Measurements from ENCODE around the gene PSMA1. TPM values are rescaled to one million over a fixed set of nuclear protein-coding genes. Genes with fewer than 3 reads are reported as not detected.
A peak's percentile ranks its signal among the peaks of the same experiment; 100 is the strongest.
"Not testable (repeated sequence)": the region's sequence is repeated elsewhere in the genome, so short reads cannot be mapped to it uniquely, and the experiment has no call there.

Gene PSMA1
- total RNA-seq, 2 donors from 2014 or later: 234 to 281 TPM

- DNase-seq (ENCODE audit: low spot score in 2 of 2) (no peak), ATAC-seq (no peak)
- H3K36me3 Mint-ChIP-seq: peaks cover 0 to 12% of the 10 kb centered on the region in 2 donors
- H3K9me3 Mint-ChIP-seq: no peaks in the 10 kb centered on the region
- H3K27ac Mint-ChIP-seq: no peak overlapping the region
These were observed 19.8 kb upstream of the PSMA1 start for GRCh38 chr11:14539982-14540421.

- ATAC-seq (no peak), DNase-seq (ENCODE audit: low spot score in 2 of 2) (no peak)
- Mint-ChIP-seq H3K36me3 (peaks cover 0 to 7% of the 10 kb centered on the region in 2 donors), H3K27ac (no peak overlapping the region), H3K9me3 (no peaks in the 10 kb centered on the region)
These were observed 18.9 kb upstream of the PSMA1 start for GRCh38 chr11:14538926-14539554.

- DNase-seq (ENCODE audit: low spot score in 2 of 2) (no peak), ATAC-seq (no peak)
- H3K9me3 Mint-ChIP-seq: no peaks in the 10 kb centered on the region
- peaks cover 0 to 7% of the 10 kb centered on the region in 2 donors for H3K36me3 Mint-ChIP-seq
- peak overlapping the region in 1 of 2 donors; percentile 26 for H3K27ac Mint-ChIP-seq
These were observed 18.2 kb upstream of the PSMA1 start for GRCh38 chr11:14538271-14538925.

DNA sequence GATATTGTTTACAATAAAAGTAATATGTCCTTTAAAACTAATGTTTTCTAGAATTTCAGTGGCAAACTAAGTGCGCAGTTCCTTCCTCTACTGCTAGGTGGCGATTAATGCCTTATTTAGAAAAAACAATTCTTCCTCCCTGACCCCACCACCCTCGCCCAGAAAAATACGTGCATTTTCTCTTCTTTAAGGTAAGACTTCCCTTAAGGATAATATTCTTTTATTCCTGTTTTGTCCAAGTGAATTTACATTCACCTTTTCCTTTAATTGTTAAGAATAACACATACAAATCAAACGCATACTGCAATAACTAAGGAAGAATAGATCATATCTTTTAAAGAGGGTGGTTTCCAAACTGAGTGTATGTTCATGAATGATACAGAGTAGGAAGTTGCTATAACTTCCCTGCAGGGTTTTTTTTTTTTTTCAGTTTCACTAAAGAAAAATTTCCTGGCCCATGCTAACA is 17.0 kb upstream of the PSMA1 start:
- ATAC-seq (peak; percentile 85 to 94), DNase-seq (ENCODE audit: low spot score in 2 of 2) (peak in 1 of 2 donors; percentile 36)
- Mint-ChIP-seq H3K27ac (peak overlapping the region; percentile 64 to 90), H3K36me3 (peaks cover 0 to 2% of the 10 kb centered on the region in 2 donors), H3K9me3 (no peaks in the 10 kb centered on the region)

GRCh38 chr11:14535166-14535565 is 15.0 kb upstream of the PSMA1 start:
- not testable (repeated sequence) for H3K27ac Mint-ChIP-seq; ATAC-seq; DNase-seq (ENCODE audit: low spot score in 2 of 2); H3K9me3 Mint-ChIP-seq
- H3K36me3 Mint-ChIP-seq: peaks cover 0 to 11% of the 10 kb centered on the region in 2 donors

GRCh38 chr11:14529951-14530350 is 9.8 kb upstream of the PSMA1 start:
- ATAC-seq (no peak), DNase-seq (ENCODE audit: low spot score in 2 of 2) (no peak)
- H3K27ac Mint-ChIP-seq: no peak overlapping the region
- H3K9me3 Mint-ChIP-seq: no peaks in the 10 kb centered on the region
- peaks cover 0 to 11% of the 10 kb centered on the region in 2 donors for H3K36me3 Mint-ChIP-seq

- no peak for DNase-seq (ENCODE audit: low spot score in 2 of 2)
- Mint-ChIP-seq H3K36me3 (peaks cover 0 to 11% of the 10 kb centered on the region in 2 donors), H3K27ac (peak overlapping the region in 1 of 2 donors; percentile 37), H3K9me3 (no peaks in the 10 kb centered on the region)
- ATAC-seq: no peak
These were observed 9.1 kb upstream of the PSMA1 start for GRCh38 chr11:14529321-14529720.

DNA sequence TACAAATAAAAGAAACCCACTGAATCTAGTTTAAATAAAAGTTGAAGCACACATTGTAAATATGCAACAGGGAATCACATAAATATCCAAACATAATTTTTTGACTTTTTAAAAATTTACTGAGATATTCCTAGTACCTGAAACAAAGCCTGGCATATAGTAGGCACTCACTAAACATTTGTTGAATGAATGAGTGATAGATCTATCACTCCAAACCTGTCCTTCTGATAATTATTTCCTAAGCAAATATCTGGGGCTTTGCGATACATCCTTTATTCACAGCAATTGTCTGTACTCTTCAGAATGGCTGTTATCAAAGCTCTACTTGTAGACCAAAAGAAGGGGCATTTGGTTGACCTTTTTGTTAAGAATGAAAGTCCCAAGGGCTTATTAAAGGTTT is 2.6 kb upstream of the PSMA1 start:
- DNase-seq (ENCODE audit: low spot score in 2 of 2): no peak
- H3K36me3 Mint-ChIP-seq: peaks cover 17 to 24% of the 10 kb centered on the region in 2 donors
- no peaks in the 10 kb centered on the region for H3K9me3 Mint-ChIP-seq
- ATAC-seq: no peak
- H3K27ac Mint-ChIP-seq: no peak overlapping the region

GRCh38 chr11:14522245-14522644 is 2.1 kb upstream of the PSMA1 start:
- ATAC-seq (no peak), DNase-seq (ENCODE audit: low spot score in 2 of 2) (no peak)
- no peaks in the 10 kb centered on the region for H3K9me3 Mint-ChIP-seq
- no peak overlapping the region for H3K27ac Mint-ChIP-seq
- H3K36me3 Mint-ChIP-seq: peaks cover 17 to 30% of the 10 kb centered on the region in 2 donors

GRCh38 chr11:14520747-14521151 is 563 bp upstream of the PSMA1 start:
- ATAC-seq: no peak
- peaks cover 17 to 33% of the 10 kb centered on the region in 2 donors for H3K36me3 Mint-ChIP-seq

DNA sequence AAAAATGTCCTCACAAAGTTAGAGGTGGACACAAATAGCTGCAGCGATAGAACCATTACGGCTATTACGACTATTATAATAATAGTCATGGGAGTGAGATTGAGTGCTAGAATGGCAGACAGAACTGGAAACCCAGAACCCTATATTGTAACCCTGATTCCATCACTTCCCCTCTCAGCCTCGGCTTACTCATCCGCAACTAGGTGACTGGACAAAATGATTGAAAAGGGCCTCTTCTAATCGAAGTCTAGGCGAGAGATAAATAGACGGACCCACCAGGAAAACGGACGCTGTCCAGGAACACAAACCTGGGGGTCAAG is 629 bp downstream of the PSMA1 start:
- H3K27ac Mint-ChIP-seq: peak overlapping the region; percentile 97 to 99
- H3K9me3 Mint-ChIP-seq: no peaks in the 10 kb centered on the region
- peaks cover 17 to 33% of the 10 kb centered on the region in 2 donors for H3K36me3 Mint-ChIP-seq
- DNase-seq (ENCODE audit: low spot score in 2 of 2) (no peak), ATAC-seq (peak; percentile 39 to 59)

More at GRCh38 chr11:14520747-14521151, 563 bp upstream of the PSMA1 start:
- Mint-ChIP-seq H3K9me3 (no peaks in the 10 kb centered on the region), H3K27ac (peak overlapping the region; percentile 97 to 99)
- no peak for DNase-seq (ENCODE audit: low spot score in 2 of 2)

DNA sequence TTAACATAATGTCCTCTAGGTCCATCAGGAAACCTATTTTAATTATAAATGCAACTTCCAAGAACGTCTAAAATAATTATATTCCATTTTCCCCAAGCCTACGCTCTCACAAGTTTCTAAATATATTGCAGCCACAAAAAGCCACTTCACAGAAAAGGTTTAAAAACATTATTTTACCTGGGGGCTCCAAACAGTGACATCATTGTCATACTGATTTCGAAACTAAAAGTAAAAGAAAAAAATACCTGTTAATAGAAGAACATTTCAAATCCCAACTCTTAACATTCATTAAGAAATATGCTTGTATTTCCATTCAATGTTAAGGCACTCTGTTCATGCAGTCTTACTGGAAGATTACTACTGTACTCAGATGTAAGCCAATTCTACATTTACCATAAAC is 1.4 kb downstream of the PSMA1 start:
- peak overlapping the region; percentile 97 to 99 for H3K27ac Mint-ChIP-seq
- ATAC-seq: no peak
- no peaks in the 10 kb centered on the region for H3K9me3 Mint-ChIP-seq
- no peak for DNase-seq (ENCODE audit: low spot score in 2 of 2)
- H3K36me3 Mint-ChIP-seq: peaks cover 17 to 33% of the 10 kb centered on the region in 2 donors

GRCh38 chr11:14513800-14514199 is 6.4 kb downstream of the PSMA1 start:
- no peaks in the 10 kb centered on the region for H3K9me3 Mint-ChIP-seq
- peaks cover 21 to 47% of the 10 kb centered on the region in 2 donors for H3K36me3 Mint-ChIP-seq
- DNase-seq (ENCODE audit: low spot score in 2 of 2) (no peak), ATAC-seq (no peak)
- H3K27ac Mint-ChIP-seq: no peak overlapping the region

DNA sequence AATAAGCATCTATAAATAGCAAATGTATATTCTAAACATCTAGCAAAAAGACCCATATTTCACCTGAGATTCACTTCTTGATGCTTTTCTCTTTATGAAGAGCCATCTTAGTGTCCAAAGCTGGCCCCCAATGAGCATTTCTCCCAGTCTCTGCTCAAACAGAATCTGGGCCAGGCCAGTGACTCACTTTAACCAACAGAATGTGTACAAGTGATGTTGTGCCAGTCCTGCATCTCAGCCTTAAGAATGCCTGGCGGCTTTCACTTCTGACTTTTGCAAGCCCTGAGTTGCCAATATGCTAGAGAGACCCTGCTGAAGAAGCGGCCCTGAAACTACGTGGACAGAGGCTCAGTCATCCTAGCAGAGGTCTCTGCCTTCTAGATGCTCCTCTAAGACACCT is 13.7 kb downstream of the PSMA1 start:
- ATAC-seq (peak in 1 of 2 donors; percentile 24), DNase-seq (ENCODE audit: low spot score in 2 of 2) (no peak)
- Mint-ChIP-seq H3K36me3 (peaks cover 19 to 53% of the 10 kb centered on the region in 2 donors), H3K27ac (peak overlapping the region; percentile 42 to 81), H3K9me3 (no peaks in the 10 kb centered on the region)

DNA sequence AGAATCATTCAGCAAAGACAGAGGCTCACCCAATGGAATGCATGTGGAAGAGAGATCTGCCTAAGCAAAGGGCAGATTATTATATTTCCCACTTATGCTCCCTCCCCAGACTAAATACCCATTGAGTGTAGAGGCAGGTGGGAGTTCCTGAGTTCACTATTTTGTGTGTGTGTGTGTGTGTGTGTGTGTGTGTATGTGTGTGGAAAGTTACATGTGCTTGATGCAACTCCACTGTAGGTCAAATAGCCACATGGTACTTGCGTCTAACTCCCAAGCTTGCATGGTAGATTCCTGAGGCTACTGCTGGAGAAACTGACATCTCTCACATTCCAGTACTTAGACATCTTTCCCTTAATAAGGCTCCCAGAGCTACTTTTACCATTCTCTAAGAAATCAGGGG is 17.2 kb downstream of the PSMA1 start:
- H3K27ac Mint-ChIP-seq: no peak overlapping the region
- peaks cover 24 to 40% of the 10 kb centered on the region in 2 donors for H3K36me3 Mint-ChIP-seq
- DNase-seq (ENCODE audit: low spot score in 2 of 2) (no peak), ATAC-seq (no peak)
- no peaks in the 10 kb centered on the region for H3K9me3 Mint-ChIP-seq

DNA sequence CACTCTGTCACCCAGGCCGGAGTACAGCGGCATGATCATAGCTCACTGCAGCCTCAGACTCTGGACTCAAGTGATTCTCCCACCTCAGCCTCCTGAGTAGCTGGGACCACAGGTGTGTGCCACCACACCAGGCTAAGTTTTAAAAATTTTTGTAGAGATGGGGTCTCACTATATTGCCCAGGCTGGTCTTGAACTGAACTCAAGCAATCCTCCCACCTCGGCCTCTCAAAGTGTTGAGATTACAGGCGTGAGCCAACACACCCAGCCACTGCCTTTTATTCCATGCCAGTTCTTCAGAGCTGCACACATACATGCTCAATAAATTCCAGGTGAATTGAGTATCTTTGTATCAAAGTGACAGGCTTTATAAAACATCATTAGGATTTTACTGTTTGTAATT is 18.1 kb downstream of the PSMA1 start:
- ATAC-seq (no peak), DNase-seq (ENCODE audit: low spot score in 2 of 2) (no peak)
- Mint-ChIP-seq H3K36me3 (peaks cover 33 to 41% of the 10 kb centered on the region in 2 donors), H3K9me3 (no peaks in the 10 kb centered on the region), H3K27ac (peak overlapping the region in 1 of 2 donors; percentile 88)

DNA sequence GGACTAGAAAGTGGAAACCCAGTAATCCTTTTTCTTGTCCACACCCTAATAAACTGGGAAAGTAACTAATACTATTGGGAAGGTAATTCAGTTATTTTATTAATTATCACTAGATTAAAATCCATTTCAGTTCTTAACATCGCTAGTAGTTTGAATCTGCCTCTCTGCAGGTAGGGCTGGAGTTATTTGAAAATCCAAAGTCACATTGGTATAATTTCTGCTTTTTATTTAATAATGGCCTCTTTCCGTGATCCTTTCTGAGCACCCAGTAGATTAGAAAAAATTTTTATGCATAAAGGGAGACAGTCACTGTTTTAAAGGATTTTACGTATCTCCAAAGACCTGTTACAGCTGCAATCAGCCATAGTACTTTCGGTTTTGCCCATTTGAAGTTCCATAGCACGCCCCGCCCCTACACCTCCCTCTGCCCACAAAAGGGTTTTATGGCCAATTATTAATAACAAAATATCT is 20.0 kb downstream of the PSMA1 start:
- peaks cover 30 to 41% of the 10 kb centered on the region in 2 donors for H3K36me3 Mint-ChIP-seq
- H3K9me3 Mint-ChIP-seq: no peaks in the 10 kb centered on the region
- DNase-seq (ENCODE audit: low spot score in 2 of 2) (peak in 1 of 2 donors; percentile 35), ATAC-seq (peak; percentile 24 to 41)
- H3K27ac Mint-ChIP-seq: peak overlapping the region; percentile 92 to 99
